ENCODE data around the gene AKNA.

The AKNA gene

GRCh38 chr9:114307899-114308267, 79.9 kb downstream of the AKNA start:
- Histone ChIP-seq H3K4me3 (ENCODE audit: low read depth, low read length, poor library complexity, severe bottlenecking) (no peak overlapping the region), H3K4me2 (ENCODE audit: low read length) (no peak overlapping the region), H3K4me1 (ENCODE audit: insufficient read depth, low read length, severe bottlenecking) (no peaks in the 10 kb centered on the region), H3K9me2 (ENCODE audit: low read depth, low read length) (no peaks in the 10 kb centered on the region), H3K27ac (ENCODE audit: low read depth, low read length, poor library complexity, severe bottlenecking) (no peak overlapping the region), H3K36me3 (ENCODE audit: insufficient read depth, low read length) (no peaks in the 10 kb centered on the region), H3F3A (ENCODE audit: insufficient read depth, low read length) (no peaks in the 10 kb centered on the region), H2AFZ (ENCODE audit: low read length) (no peak overlapping the region), H4K20me1 (ENCODE audit: insufficient read depth, low read length) (no peaks in the 10 kb centered on the region), H3K9ac (ENCODE audit: low read length) (no peak overlapping the region), H3K9me3 (ENCODE audit: low read length) (no peaks in the 10 kb centered on the region), H3K27me3 (ENCODE audit: insufficient read depth, low read length) (peaks cover 4% of the 10 kb centered on the region), H3K79me2 (ENCODE audit: insufficient read depth, low read length) (no peaks in the 10 kb centered on the region)
- no peak for TF ChIP-seq EZH2 (IDR thresholded peaks at IDR 0.05; ENCODE audit: borderline replicate concordance, low read length)
- TF ChIP-seq CTCF (IDR thresholded peaks at IDR 0.05; ENCODE audit: low read length), result no peak

GRCh38 chr9:114304416-114305188, 83.2 kb downstream of the AKNA start:
- no peaks in the 10 kb centered on the region for H3K79me2 ChIP-seq (ENCODE audit: insufficient read depth, low read length)
- no peaks in the 10 kb centered on the region for H4K20me1 ChIP-seq (ENCODE audit: insufficient read depth, low read length)
- H3K36me3 ChIP-seq (ENCODE audit: insufficient read depth, low read length), result no peaks in the 10 kb centered on the region
- peaks cover 6% of the 10 kb centered on the region for H3K27me3 ChIP-seq (ENCODE audit: insufficient read depth, low read length)
- no peak overlapping the region for H3K9ac ChIP-seq (ENCODE audit: low read length)
- H3F3A ChIP-seq (ENCODE audit: insufficient read depth, low read length), result no peaks in the 10 kb centered on the region
- no peak for TF ChIP-seq EZH2 (IDR thresholded peaks at IDR 0.05; ENCODE audit: borderline replicate concordance, low read length)
- no peak for TF ChIP-seq CTCF (IDR thresholded peaks at IDR 0.05; ENCODE audit: low read length)
- no peak overlapping the region for H3K27ac ChIP-seq (ENCODE audit: low read depth, low read length, poor library complexity, severe bottlenecking)
- no peaks in the 10 kb centered on the region for H3K9me3 ChIP-seq (ENCODE audit: low read length)
- no peak overlapping the region for H2AFZ ChIP-seq (ENCODE audit: low read length)
- no peaks in the 10 kb centered on the region for H3K4me1 ChIP-seq (ENCODE audit: insufficient read depth, low read length, severe bottlenecking)
- H3K9me2 ChIP-seq (ENCODE audit: low read depth, low read length), result no peaks in the 10 kb centered on the region
- no peak overlapping the region for H3K4me2 ChIP-seq (ENCODE audit: low read length)
- no peak overlapping the region for H3K4me3 ChIP-seq (ENCODE audit: low read depth, low read length, poor library complexity, severe bottlenecking)

GRCh38 chr9:114303977-114304376, 83.8 kb downstream of the AKNA start:
- Histone ChIP-seq H3K4me1 (ENCODE audit: insufficient read depth, low read length, severe bottlenecking) (no peaks in the 10 kb centered on the region), H3K9me3 (ENCODE audit: low read length) (no peaks in the 10 kb centered on the region), H3K27me3 (ENCODE audit: insufficient read depth, low read length) (peaks cover 10% of the 10 kb centered on the region), H4K20me1 (ENCODE audit: insufficient read depth, low read length) (no peaks in the 10 kb centered on the region), H3K4me2 (ENCODE audit: low read length) (no peak overlapping the region), H3K36me3 (ENCODE audit: insufficient read depth, low read length) (no peaks in the 10 kb centered on the region), H3K27ac (ENCODE audit: low read depth, low read length, poor library complexity, severe bottlenecking) (no peak overlapping the region), H2AFZ (ENCODE audit: low read length) (no peak overlapping the region), H3F3A (ENCODE audit: insufficient read depth, low read length) (no peaks in the 10 kb centered on the region), H3K79me2 (ENCODE audit: insufficient read depth, low read length) (no peaks in the 10 kb centered on the region), H3K4me3 (ENCODE audit: low read depth, low read length, poor library complexity, severe bottlenecking) (no peak overlapping the region), H3K9me2 (ENCODE audit: low read depth, low read length) (no peaks in the 10 kb centered on the region), H3K9ac (ENCODE audit: low read length) (no peak overlapping the region)
- TF ChIP-seq CTCF (IDR thresholded peaks at IDR 0.05; ENCODE audit: low read length) (no peak), EZH2 (IDR thresholded peaks at IDR 0.05; ENCODE audit: borderline replicate concordance, low read length) (no peak)

Measured in OCI-LY1 (cell line).